ENCODE measurements around the gene TGFB1. TPM values are rescaled to one million over a fixed set of nuclear protein-coding genes. Genes with fewer than 3 reads are reported as not detected.
A peak's percentile ranks its signal among the peaks of the same experiment; 100 is the strongest.

The TGFB1 gene
- total and polyA plus RNA-seq, 2 of the 13 experiments (the other 11 are each of a cell fraction or from before 2014, with no cell fraction given) = 4.1 to 5.4 TPM

DNA sequence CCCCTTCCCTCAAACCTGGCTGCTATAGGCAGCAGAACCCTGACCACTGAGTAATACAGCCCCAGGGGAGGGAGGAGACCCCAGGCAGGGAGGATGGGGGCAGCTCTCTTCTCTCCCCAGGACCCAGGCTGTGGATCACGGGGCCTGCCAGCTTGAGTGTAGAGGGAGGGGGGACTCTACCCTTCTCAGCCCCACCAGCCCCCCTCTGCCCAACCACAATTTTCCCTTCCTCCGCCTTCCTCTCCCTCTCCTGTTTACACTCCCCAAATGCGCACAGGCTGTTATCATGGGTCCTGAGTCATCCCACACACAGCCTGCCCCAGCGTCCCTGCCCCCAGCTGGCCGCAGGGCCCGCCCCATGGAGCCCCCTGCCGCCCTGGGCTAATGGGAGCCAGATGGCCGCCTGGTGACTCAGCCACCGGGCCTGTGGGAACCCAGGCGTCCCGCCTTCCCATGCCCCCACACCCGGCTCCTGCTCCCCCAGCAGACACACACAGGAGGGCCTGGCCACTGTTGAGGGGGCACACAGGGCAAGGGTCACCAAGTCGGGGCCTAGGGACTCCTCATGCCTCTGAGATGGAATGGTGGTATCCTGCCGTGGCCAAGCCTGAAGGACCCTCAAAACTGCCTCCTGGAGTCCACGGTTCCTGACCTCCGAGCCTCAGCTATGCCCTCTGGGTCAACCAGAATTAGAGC lies 30.1 kb downstream of the TGFB1 start (continued):
- no peak for TF ChIP-seq ATF2 (CRISPR knock-in tag; IDR thresholded peaks at IDR 0.05)
- no peak for TF ChIP-seq IRX3 (CRISPR knock-in tag; IDR thresholded peaks at IDR 0.05; ENCODE audit: borderline replicate concordance, low read depth)
- TF ChIP-seq, protein P1, sequence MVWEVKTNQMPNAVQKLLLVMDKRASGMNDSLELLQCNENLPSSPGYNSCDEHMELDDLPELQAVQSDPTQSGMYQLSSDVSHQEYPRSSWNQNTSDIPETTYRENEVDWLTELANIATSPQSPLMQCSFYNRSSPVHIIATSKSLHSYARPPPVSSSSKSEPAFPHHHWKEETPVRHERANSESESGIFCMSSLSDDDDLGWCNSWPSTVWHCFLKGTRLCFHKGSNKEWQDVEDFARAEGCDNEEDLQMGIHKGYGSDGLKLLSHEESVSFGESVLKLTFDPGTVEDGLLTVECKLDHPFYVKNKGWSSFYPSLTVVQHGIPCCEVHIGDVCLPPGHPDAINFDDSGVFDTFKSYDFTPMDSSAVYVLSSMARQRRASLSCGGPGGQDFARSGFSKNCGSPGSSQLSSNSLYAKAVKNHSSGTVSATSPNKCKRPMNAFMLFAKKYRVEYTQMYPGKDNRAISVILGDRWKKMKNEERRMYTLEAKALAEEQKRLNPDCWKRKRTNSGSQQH (CRISPR knock-in tag; IDR thresholded peaks at IDR 0.05; ENCODE audit: low read depth) = no peak
- no peak for TF ChIP-seq HNF1A (IDR thresholded peaks at IDR 0.05; ENCODE audit: low read depth)
- peak; percentile 51; the same call in 1 of the 2 replicates for TF ChIP-seq HNF1A (CRISPR knock-in tag; IDR thresholded peaks at IDR 0.05; ENCODE audit: borderline replicate concordance)
- TF ChIP-seq ZFP36L2 (CRISPR knock-in tag; IDR thresholded peaks at IDR 0.05) = no peak
- TF ChIP-seq, protein P2, sequence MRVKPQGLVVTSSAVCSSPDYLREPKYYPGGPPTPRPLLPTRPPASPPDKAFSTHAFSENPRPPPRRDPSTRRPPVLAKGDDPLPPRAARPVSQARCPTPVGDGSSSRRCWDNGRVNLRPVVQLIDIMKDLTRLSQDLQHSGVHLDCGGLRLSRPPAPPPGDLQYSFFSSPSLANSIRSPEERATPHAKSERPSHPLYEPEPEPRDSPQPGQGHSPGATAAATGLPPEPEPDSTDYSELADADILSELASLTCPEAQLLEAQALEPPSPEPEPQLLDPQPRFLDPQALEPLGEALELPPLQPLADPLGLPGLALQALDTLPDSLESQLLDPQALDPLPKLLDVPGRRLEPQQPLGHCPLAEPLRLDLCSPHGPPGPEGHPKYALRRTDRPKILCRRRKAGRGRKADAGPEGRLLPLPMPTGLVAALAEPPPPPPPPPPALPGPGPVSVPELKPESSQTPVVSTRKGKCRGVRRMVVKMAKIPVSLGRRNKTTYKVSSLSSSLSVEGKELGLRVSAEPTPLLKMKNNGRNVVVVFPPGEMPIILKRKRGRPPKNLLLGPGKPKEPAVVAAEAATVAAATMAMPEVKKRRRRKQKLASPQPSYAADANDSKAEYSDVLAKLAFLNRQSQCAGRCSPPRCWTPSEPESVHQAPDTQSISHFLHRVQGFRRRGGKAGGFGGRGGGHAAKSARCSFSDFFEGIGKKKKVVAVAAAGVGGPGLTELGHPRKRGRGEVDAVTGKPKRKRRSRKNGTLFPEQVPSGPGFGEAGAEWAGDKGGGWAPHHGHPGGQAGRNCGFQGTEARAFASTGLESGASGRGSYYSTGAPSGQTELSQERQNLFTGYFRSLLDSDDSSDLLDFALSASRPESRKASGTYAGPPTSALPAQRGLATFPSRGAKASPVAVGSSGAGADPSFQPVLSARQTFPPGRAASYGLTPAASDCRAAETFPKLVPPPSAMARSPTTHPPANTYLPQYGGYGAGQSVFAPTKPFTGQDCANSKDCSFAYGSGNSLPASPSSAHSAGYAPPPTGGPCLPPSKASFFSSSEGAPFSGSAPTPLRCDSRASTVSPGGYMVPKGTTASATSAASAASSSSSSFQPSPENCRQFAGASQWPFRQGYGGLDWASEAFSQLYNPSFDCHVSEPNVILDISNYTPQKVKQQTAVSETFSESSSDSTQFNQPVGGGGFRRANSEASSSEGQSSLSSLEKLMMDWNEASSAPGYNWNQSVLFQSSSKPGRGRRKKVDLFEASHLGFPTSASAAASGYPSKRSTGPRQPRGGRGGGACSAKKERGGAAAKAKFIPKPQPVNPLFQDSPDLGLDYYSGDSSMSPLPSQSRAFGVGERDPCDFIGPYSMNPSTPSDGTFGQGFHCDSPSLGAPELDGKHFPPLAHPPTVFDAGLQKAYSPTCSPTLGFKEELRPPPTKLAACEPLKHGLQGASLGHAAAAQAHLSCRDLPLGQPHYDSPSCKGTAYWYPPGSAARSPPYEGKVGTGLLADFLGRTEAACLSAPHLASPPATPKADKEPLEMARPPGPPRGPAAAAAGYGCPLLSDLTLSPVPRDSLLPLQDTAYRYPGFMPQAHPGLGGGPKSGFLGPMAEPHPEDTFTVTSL (CRISPR knock-in tag; IDR thresholded peaks at IDR 0.05; ENCODE audit: borderline replicate concordance) = no peak
- TF ChIP-seq ZNF780A (CRISPR knock-in tag; IDR thresholded peaks at IDR 0.05) = no peak
- TF ChIP-seq NCOA5 (CRISPR knock-in tag; IDR thresholded peaks at IDR 0.05) = no peak
- peak; percentile 95 for TF ChIP-seq AGO2 (optimal IDR thresholded peaks at IDR 0.05; ENCODE audit: low read depth, low read length)
- TF ChIP-seq ZNF83 (CRISPR knock-in tag; IDR thresholded peaks at IDR 0.05; ENCODE audit: borderline replicate concordance) = no peak
- TF ChIP-seq TEAD2 (CRISPR knock-in tag; IDR thresholded peaks at IDR 0.05) = no peak
- no peak for TF ChIP-seq CENPBD1 (CRISPR knock-in tag; IDR thresholded peaks at IDR 0.05; ENCODE audit: borderline replicate concordance, low read depth)
- TF ChIP-seq GATAD2A (CRISPR knock-in tag; IDR thresholded peaks at IDR 0.05) = peak; percentile 70
- no peak for TF ChIP-seq ZNF17 (CRISPR knock-in tag; IDR thresholded peaks at IDR 0.05)
- TF ChIP-seq GZF1 (CRISPR knock-in tag; IDR thresholded peaks at IDR 0.05) = no peak

Data from HepG2 (cell line).